Parathyroid adenoma (tissue), 2 donors: Measurements from ENCODE around the gene CKM.
"Not testable (repeated sequence)": the region's sequence is repeated elsewhere in the genome, so short reads cannot be mapped to it uniquely, and the experiment has no call there.

Experiments
- H2AFZ ChIP-seq: fragments of 300-600 bp; sonication (generic); one replicate; pipeline ENCODE4 v1.7.0; 2017; ENCODE audit warnings: antibody characterized with exemption, mild to moderate bottlenecking
- H3K27ac ChIP-seq: fragments of 300-600 bp; sonication (generic); one replicate; pipeline ENCODE4 v1.7.0; 2017
- H3K27me3 ChIP-seq: fragments of 300-600 bp; sonication (generic); one replicate; pipeline ENCODE4 v1.7.0; 2017; ENCODE audit warnings: low read length; ENCODE audit not compliant: control insufficient read depth, insufficient read depth
- H3K36me3 ChIP-seq: fragments of 300-600 bp; sonication (generic); one replicate; pipeline ENCODE4 v1.7.0; 2017; ENCODE audit warnings: low read length; ENCODE audit not compliant: control insufficient read depth, insufficient read depth
- H3K4me1 ChIP-seq: fragments of 300-600 bp; sonication (generic); one replicate; pipeline ENCODE4 v1.7.0; 2017; ENCODE audit warnings: control low read depth
- H3K4me2 ChIP-seq: fragments of 300-600 bp; sonication (generic); one replicate; pipeline ENCODE4 v1.7.0; 2017; ENCODE audit warnings: low read length
- H3K4me3 ChIP-seq: fragments of 300-600 bp; sonication (generic); one replicate; pipeline ENCODE4 v1.7.0; 2017; ENCODE audit warnings: low read depth, low read length
- H3K79me2 ChIP-seq: fragments of 300-600 bp; sonication (generic); one replicate; pipeline ENCODE4 v1.7.0; 2017; ENCODE audit warnings: control low read depth
- H3K9ac ChIP-seq: fragments of 300-600 bp; sonication (generic); one replicate; pipeline ENCODE4 v1.7.0; 2017; ENCODE audit warnings: mild to moderate bottlenecking
- H3K9me3 ChIP-seq: fragments of 300-600 bp; sonication (generic); one replicate; pipeline ENCODE4 v1.7.0; 2017; ENCODE audit warnings: low read length; ENCODE audit not compliant: control insufficient read depth
- TF ChIP-seq, protein P1 (sequence below): fragments of 300-600 bp; sonication (generic); IDR thresholded peaks from one replicate; pipeline ENCODE4 v1.7.0; 2017; ENCODE audit warnings: antibody characterized with exemption, mild to moderate bottlenecking
- donor health status: primary hyperparathyroidism.

Gene CKM

GRCh38 chr19:45271098-45271734 lies 51.5 kb downstream of the CKM start:
- Histone ChIP-seq H3K27me3 (no peaks in the 10 kb centered on the region), H3K36me3 (no peaks in the 10 kb centered on the region), H3K4me3 (no peak overlapping the region)

GRCh38 chr19:45269939-45270338 lies 52.7 kb downstream of the CKM start:
- not testable (repeated sequence) for H3K27me3 ChIP-seq, H3K4me2 ChIP-seq, H3K36me3 ChIP-seq, H3K4me3 ChIP-seq, H3K9me3 ChIP-seq, H3K27ac ChIP-seq, H3K4me1 ChIP-seq, H3K9ac ChIP-seq, H3K79me2 ChIP-seq, H2AFZ ChIP-seq

More at GRCh38 chr19:45271098-45271734, 51.5 kb downstream of the CKM start:
- no peaks in the 10 kb centered on the region for H3K79me2 ChIP-seq
- H3K9me3 ChIP-seq, result no peaks in the 10 kb centered on the region
- no peak overlapping the region for H3K27ac ChIP-seq
- H3K4me1 ChIP-seq, result no peaks in the 10 kb centered on the region
- no peak overlapping the region for H2AFZ ChIP-seq
- no peak overlapping the region for H3K9ac ChIP-seq
- H3K4me2 ChIP-seq, result no peak overlapping the region
- TF ChIP-seq, protein P1, sequence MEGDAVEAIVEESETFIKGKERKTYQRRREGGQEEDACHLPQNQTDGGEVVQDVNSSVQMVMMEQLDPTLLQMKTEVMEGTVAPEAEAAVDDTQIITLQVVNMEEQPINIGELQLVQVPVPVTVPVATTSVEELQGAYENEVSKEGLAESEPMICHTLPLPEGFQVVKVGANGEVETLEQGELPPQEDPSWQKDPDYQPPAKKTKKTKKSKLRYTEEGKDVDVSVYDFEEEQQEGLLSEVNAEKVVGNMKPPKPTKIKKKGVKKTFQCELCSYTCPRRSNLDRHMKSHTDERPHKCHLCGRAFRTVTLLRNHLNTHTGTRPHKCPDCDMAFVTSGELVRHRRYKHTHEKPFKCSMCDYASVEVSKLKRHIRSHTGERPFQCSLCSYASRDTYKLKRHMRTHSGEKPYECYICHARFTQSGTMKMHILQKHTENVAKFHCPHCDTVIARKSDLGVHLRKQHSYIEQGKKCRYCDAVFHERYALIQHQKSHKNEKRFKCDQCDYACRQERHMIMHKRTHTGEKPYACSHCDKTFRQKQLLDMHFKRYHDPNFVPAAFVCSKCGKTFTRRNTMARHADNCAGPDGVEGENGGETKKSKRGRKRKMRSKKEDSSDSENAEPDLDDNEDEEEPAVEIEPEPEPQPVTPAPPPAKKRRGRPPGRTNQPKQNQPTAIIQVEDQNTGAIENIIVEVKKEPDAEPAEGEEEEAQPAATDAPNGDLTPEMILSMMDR, result no peak

DNA sequence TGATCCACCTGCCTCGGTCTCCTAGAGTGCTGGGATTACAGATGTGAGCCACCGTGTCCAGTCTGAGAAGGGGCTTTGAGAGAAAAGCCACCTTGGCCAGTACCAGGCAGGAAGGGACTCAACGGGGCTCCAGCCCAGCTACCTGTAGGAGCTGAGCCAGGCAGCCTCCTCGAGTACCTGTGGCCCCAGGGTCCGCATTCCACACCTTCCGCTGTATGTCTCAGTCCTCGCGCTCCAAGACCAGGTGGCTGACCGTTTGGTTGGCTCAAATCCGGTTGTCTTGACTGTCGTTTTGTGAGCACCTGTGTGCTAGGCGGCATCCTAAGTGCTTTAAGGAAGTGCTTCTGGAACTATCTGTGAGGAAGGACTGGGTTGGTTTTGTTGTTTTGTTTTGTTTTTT lies 55.4 kb downstream of the CKM start:
- Histone ChIP-seq H3K9ac (no peak overlapping the region), H3K9me3 (no peaks in the 10 kb centered on the region), H2AFZ (no peak overlapping the region), H3K4me2 (no peak overlapping the region), H3K79me2 (no peaks in the 10 kb centered on the region), H3K36me3 (no peaks in the 10 kb centered on the region), H3K4me1 (no peaks in the 10 kb centered on the region), H3K4me3 (no peak overlapping the region), H3K27me3 (no peaks in the 10 kb centered on the region), H3K27ac (no peak overlapping the region)
- TF ChIP-seq, protein P1, result no peak

DNA sequence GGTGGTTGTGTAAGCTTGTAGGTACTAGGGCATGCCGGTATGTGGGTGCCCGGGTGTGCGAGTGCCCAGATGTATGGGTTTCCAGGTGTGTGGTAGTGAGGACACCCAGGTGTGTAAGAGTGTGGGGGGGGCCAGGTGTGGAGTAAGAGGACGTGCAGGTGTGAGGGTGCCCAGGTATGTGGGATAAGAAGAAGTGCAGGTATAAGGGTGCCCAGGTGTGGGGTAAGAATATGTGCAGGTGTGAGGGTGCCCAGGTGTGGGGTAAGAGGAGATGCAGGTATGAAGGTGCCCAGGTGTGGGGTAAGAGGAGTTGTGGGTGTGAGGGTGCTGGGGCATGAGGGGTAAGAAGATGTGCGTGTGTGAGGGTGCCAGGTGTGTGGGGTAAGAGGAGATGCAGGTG lies 57.3 kb downstream of the CKM start:
- Histone ChIP-seq H3K4me2 (no peak overlapping the region), H2AFZ (no peak overlapping the region), H3K36me3 (no peaks in the 10 kb centered on the region), H3K9me3 (no peaks in the 10 kb centered on the region), H3K4me3 (no peak overlapping the region), H3K27ac (no peak overlapping the region), H3K27me3 (no peaks in the 10 kb centered on the region), H3K79me2 (no peaks in the 10 kb centered on the region), H3K4me1 (no peaks in the 10 kb centered on the region), H3K9ac (no peak overlapping the region)
- TF ChIP-seq, protein P1, result no peak

DNA sequence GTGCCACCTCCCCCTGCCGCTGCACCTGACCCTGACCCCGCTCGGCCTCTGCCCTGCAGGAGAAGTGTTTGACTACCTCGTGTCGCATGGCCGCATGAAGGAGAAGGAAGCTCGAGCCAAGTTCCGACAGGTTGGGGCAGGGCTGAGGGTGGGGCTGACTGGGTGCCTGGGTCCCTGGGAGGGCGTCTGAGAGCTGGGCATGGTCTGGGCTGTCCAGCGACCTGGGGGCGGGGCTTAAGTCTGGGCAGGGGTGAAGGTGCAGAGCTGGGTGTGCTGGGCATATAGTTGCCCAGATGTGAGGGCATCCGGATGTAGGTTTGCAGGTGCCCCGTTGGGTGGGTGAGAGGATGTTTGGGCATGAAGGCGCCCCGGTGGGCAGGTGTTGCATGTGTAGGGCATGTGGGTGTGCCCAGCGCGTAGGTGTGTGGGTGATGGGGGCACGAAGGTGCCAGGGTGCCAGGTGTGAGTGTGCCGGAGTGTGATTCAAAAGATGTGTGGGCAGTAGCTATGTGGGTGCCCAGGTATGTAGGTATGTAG lies 57.8 kb downstream of the CKM start:
- Histone ChIP-seq H3K9me3 (no peaks in the 10 kb centered on the region), H3K9ac (no peak overlapping the region), H3K36me3 (no peaks in the 10 kb centered on the region), H3K79me2 (no peaks in the 10 kb centered on the region), H3K27me3 (no peaks in the 10 kb centered on the region), H2AFZ (no peak overlapping the region), H3K4me1 (no peaks in the 10 kb centered on the region), H3K4me2 (no peak overlapping the region), H3K27ac (no peak overlapping the region), H3K4me3 (no peak overlapping the region)
- TF ChIP-seq, protein P1, result no peak
